ENCODE results near the gene C12orf50.
A peak's percentile ranks its signal among the peaks of the same experiment; 100 is the strongest.
"Not testable (repeated sequence)": the region's sequence is repeated elsewhere in the genome, so short reads cannot be mapped to it uniquely, and the experiment has no call there.

The C12orf50 gene

DNA sequence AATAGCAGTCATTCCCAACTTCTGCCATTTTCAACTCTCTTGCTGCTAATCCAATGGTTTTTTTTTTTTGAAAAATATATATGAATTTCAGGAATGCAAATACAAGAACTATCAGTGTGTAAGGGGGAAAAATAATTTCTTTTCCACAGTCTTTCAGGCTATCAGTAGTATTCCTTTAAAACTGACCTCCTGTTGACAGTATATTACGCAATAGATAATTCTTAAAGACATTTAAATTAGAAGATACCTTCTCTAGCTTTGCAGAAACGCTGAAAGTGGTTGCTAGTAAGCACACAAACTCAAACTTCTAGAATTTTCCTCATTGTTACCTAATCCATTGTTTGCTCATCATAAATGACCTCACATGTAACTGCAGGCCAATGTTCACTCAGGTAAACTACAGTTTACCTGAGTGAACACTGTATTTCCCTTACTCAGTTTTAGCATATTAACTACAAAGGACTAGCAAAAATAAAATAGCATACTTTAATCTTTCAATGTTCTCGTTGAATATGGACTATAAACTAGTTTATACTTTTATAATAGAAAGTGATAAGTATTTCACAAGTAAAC is at the start of gene C12orf50:
TSS of gene C12orf50 (minus strand) at position 309 of the 573 bp plus-strand sequence. CDS start 2,439 bp downstream, outside the sequence.
- no peak for DNase-seq

DNA sequence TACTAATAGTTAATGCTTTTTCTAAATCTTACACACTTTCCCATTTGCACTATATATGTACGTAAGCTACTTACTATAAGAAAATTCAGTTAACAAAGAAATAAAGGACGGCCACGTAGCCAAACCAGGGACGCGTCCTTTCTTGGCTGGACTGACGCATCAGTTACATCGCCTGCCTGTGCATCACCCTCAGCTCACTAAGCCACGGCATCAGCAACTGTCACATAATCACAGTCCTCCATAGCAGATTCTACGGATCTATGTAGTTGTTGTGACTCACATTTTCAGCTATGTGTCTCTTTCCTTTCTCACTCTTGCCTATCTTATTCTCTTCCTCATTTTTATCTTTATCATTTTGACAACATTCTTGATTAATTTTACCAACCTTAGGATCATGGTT is 38.1 kb upstream of the C12orf50 start:
- no peak for DNase-seq

DNA sequence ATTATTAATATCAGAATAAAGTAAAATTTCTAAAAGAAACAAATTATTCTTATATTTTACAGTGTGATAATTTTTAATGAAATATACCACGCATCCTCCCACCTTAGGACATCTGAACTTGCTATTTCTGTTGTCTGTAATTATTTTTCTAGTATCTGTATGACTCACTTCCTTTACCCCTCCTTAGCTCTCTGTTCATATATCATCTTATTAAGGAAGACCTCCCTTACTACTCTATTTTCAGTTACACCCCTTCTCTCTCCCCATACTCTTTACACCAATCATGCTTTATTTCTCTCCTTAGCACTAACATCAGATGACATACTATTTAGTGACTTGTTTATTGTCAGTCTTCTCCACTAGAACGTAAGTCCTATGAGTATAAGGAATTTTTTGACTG is 34.2 kb upstream of the C12orf50 start:
- DNase-seq, result no peak

DNA sequence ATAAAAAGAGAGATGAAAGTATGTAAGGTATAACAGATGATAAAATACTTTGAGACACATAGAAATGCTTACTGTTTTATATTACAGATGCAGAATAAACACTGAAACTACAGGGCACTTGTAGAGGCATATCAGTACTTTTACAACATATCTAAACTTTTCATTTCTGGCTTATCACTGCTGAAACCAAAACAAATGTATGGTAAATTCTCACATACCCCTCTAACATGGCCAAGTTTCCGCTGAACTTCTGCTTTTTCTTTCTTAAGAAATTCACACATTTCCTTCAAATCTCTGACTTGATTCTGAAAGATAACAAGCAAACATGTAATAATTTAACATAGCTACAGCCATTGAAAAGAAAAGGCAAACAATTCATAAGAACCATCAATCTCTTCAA is 33.3 kb upstream of the C12orf50 start:
- no peak for DNase-seq

DNA sequence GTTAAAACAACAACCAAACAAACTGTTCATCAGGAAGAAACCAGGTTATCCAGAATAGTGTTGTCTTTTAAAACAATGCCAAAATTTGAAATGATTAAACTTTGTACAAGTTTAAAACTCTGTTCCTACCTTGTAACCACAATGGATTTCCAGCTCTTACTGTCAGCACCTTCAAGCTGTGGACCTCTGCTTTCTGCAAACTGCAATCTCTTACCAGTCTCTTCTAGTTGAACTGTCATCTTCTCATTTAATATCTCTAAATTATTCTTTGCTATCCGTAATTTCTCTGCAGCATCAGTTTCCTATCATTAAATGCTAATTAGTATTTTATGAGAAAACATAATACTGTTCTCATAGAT is 29.5 kb upstream of the C12orf50 start:
- no peak for DNase-seq

DNA sequence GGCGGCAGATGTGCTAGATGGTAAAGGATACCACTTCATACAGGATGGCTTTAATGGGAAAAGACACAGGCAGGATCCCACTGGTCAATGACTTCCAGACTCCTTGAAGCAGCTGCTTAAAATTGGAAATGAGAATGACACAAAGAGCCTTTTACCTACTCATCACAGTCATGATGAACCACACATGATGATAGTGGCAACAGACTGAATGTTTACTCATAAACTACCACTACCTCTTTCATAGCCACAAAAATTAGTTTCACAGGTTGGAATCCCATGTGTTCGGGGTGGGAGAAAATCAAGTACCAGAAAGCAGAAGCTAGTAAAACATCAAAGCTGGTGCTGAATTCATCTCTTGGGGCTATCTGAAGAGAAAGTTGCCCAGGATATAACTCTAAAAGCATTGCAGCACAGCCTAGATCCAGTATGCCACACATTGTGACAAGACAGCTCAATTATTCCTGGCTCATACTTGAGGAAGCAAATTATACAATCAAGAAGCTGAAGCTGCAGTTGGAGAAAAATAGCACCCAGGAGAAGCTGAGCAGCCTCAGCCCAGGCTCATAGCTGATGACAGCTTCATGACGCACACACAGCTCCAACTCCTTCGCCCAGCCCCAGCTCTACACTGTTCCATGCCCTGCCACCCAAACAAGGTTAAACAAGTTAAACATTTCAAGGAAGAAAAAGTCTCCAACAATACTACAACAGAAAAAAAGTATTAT is 29.0 kb upstream of the C12orf50 start:
- DNase-seq, result no peak

GRCh38 chr12:88056571-88056970 is 27.4 kb upstream of the C12orf50 start:
- no peak for DNase-seq

DNA sequence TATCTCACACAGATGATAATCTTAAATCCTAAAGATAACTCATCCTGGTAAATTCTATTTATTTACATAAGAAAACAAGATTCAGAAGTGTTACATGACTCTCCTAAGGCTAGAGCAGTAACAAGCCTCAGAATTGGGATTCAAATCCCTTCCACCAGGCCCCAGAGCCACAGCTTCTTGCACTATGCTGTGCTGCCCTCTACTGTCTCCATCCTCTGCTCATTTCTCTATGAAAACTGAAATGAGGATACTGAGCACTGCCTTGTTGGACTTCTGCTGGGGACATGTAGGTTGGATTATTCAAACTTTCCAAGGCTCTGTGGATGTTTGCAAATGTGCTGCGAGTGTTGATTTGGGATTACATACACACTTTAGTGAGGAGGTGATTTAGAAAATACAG is 23.5 kb upstream of the C12orf50 start:
- DNase-seq, result peak; percentile 26

GRCh38 chr12:88044035-88044434 is 14.8 kb upstream of the C12orf50 start:
- no peak for DNase-seq

DNA sequence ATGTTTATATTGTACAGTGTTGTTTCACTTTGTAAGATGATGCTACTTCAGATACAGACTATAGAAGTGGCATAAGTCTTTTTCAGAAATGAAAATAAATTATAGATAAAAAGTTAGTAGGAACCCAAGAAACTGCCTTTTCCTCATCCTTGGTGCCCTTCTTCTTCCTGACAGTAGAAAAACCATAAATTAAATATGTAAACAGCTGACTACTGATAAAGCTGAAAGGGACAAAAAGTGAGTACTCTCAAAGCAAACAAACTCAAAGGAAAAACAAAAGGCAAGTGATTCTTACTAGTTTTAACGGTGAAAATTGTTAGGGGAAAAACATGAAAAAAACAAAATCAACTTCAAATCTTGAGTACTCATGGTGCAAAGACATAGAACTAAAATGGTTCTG is 8.6 kb upstream of the C12orf50 start:
- no peak for DNase-seq

GRCh38 chr12:88036353-88036965 is 7.3 kb upstream of the C12orf50 start:
- DNase-seq, result no peak

DNA sequence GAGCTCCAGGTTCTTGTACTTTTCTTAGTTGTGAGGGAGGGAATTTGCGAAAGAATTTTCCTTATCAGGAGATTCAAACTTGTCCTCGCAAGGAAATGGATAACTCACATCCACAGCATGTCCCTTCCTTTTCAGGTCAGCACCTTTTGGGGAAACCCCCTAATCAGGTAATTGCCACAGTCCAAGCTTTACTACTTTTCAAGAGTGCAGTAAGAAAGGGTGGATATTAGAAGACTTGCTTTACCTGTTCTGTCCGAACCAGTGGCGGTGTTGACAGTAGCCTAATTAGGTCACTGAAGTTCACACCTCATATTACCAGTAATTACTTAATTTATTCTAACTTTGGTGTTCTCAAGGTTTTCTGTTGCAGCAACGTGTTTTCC is 6.7 kb upstream of the C12orf50 start:
- DNase-seq, result no peak

- peak; percentile 81 for DNase-seq
Measured at GRCh38 chr12:88035271-88035906, 6.2 kb upstream of the C12orf50 start.

GRCh38 chr12:88031161-88031560 is 2.0 kb upstream of the C12orf50 start:
- DNase-seq, result not testable (repeated sequence)

DNA sequence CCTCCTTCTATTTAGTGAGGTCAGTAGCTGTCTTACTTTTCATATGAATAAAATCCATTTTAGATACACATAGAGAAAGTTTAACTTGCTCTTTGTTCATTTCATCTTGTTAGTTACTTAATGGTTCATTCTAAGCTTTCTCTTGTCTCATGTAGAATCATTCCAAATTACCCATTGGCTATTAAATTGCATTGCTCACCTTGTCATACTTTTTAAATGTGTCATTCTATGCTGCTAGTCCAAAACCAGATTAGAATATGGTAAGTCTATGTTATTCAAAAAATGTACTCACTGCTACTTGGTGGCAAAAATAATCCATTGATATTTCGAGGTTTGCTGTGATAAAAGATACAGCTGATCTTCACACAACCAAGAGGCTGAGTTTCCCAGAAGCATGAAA is 3.0 kb downstream of the C12orf50 start:
- DNase-seq, result no peak

GRCh38 chr12:88017964-88018363 is 11.2 kb downstream of the C12orf50 start:
- no peak for DNase-seq

DNA sequence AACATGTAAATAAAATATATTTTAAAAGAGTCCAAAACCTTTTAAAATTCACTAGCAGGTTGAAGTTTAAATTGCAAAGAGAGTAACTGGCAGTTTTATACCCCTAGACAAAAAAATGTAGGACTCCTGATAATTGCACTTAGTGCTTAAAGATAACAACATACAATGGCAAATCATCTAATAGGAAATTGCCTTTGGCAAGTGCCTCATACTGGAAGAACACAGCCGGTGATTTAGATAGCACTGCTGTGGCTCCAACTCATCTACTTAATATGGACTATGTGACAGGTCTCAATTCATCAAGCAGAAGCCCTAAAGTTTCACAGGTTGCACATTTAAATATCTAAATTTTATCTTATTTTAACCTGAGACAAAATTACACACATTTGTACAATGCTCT is 13.4 kb downstream of the C12orf50 start:
- no peak for DNase-seq

GRCh38 chr12:88011755-88012154 is 17.4 kb downstream of the C12orf50 start:
- no peak for DNase-seq

DNA sequence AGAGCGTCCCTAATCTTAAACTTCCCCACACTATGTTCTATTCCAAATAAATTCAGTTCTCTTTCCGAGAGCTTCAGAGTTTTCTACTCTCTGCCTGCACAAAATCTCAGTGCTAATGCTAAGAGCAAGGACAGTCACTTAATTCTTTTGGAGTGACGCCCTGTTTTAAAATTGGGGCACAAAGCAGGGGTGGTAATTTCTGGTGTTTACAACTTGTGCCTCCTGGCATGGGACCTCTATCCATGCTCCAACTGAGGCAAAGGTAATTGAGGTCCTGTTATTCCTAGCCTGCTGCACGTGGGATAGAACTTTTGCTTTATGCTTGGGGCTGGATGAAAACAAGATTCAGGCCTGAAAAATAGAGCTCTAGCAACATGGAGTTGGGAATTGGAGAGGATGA is 22.9 kb downstream of the C12orf50 start:
- no peak for DNase-seq

GRCh38 chr12:88001327-88001726 is 27.9 kb downstream of the C12orf50 start:
- no peak for DNase-seq

DNA sequence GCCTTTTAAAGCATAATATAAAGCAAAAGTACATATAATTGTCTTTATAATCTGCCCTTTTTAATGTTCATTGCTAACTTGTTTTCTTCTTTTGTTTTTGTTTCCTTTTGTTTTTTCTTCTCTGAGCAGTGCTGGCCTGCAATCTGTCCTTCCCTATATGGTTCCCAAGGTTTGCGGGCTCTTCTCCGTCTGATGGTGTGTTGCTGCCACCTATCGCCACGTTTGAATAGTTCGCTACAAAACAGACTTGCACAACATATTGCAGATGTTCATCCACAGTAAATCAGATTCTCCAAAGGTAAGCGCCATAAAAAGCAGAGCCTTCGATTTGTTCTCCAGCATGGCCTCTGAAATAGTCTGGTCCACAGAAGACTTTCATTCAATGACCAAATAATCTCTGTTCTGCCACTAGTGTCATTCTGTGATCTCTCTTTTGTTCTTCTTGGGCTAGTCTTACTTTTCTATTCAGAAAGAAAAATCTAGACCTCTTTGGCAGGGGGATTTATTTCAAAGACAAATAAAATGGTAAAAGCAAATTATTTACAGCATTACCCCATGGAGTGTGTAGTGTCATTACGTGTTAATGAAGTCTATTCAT is 33.5 kb downstream of the C12orf50 start:
- peak; percentile 71 for DNase-seq

DNA sequence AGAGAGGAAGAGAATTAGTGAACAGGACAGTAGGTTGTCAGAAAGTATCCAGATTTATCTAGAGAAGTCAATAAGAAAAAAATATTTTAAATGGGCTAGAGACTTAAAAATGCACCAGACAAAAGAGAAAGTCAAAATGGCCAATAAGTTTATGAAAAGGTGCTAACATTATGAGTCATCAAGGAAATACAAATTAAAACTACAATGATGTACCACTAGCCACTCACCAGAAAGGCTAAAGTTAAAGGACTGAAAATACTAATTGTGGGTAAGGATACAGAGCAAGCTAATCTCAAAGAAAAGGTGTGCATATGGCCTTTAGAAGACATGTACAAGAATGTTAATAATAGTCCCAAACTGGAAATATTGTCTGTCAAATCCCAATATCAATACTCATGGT is 37.7 kb downstream of the C12orf50 start:
- DNase-seq, result no peak

- DNase-seq, result no peak
Measured at GRCh38 chr12:87988534-87988933, 40.7 kb downstream of the C12orf50 start.

Data from NCI-H1105 (cell line).